ENCODE data around the gene AQP3. TPM values are rescaled to one million over a fixed set of nuclear protein-coding genes. Genes with fewer than 3 reads are reported as not detected.

Gene AQP3
- total and polyA plus RNA-seq, 2 of the 4 experiments (the other 2 are of a cell fraction): 3.8 to 12.2 TPM

DNA sequence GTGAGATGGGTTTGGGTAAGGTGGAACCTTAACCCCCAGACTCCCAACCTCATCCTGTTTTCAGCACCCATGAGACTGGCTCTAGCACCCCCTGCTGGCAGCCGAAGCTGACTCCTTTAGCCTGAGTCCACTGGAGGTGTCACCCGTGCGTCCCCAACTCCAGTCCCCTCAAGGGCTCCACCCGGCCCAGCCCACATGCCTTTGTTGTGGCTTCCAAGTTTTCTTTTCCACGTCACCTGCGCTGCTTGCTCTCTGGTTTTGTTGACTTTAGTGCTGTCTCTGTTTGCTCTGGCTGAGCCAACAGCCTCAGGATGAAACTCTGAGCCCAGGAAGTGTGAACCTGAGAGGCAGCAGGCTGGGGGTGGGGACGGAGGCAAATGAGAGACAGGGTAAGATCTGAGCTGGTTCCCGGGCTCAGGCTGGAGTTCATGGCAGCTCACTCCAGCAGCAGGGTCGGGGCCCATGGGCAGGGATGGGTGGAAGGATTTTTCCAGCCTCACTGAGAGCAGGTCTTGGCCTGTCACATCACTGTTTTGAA is 31.8 kb downstream of the AQP3 start:
- Histone ChIP-seq H2BK5ac (ENCODE audit: low read depth, low read length, poor library complexity, severe bottlenecking) (no peak overlapping the region), H3K14ac (replicated peaks; ENCODE audit: low read depth, low read length) (no peak overlapping the region), H4K20me1 (ENCODE audit: insufficient read depth, low read length) (no peaks in the 10 kb centered on the region), H2BK20ac (ENCODE audit: low read depth, low read length) (no peak overlapping the region), H3K36me3 (ENCODE audit: control insufficient read depth, insufficient read depth, low read length) (no peaks in the 10 kb centered on the region), H2AK5ac (ENCODE audit: low read depth, low read length) (0 out of 2 replicates have a peak overlapping the region, but pooled peaks have one; percentile 46), H3K56ac (ENCODE audit: extremely low read depth, insufficient read depth, low read length) (no peak overlapping the region), H3K27ac (ENCODE audit: insufficient read depth, low read length) (no peak overlapping the region), H3K4me3 (ENCODE audit: insufficient read depth, low read depth, low read length) (no peak overlapping the region), H2AFZ (replicated peaks; ENCODE audit: low read length, poor library complexity) (peak overlapping the region; percentile 81), H2BK15ac (ENCODE audit: low read depth, low read length) (no peak overlapping the region), H3K9me3 (ENCODE audit: control insufficient read depth, insufficient read depth, low read length) (no peaks in the 10 kb centered on the region), H3K9me1 (ENCODE audit: insufficient read depth, low read length) (no peaks in the 10 kb centered on the region), H3K9ac (ENCODE audit: low read depth, low read length) (no peak overlapping the region), H4K91ac (ENCODE audit: insufficient read depth, low read depth, low read length) (no peak overlapping the region), H3K23ac (ENCODE audit: low read depth, low read length) (no peak overlapping the region), H3K18ac (ENCODE audit: low read depth, low read length) (no peak overlapping the region), H2AK9ac (replicated peaks; ENCODE audit: low read depth, low read length, poor library complexity) (peak overlapping the region; percentile 88), H2BK120ac (ENCODE audit: low read depth, low read length) (no peak overlapping the region), H4K8ac (ENCODE audit: low read depth in 2 of 2, low read length in 2 of 2) (no peak overlapping the region), H3K79me1 (ENCODE audit: low read depth in 1 of 2, low read length in 2 of 2) (no peaks in the 10 kb centered on the region), H3K27me3 (ENCODE audit: control insufficient read depth, insufficient read depth, low read length) (peaks cover 16% of the 10 kb centered on the region), H4K5ac (ENCODE audit: low read depth, low read length) (no peak overlapping the region), H3K4ac (ENCODE audit: low read depth, low read length) (no peak overlapping the region), H3K4me2 (ENCODE audit: low read depth, low read length) (no peak overlapping the region), H3K4me1 (ENCODE audit: control insufficient read depth, insufficient read depth, low read length) (no peaks in the 10 kb centered on the region)
- dilution Hi-C loops (cut with HindIII; ENCODE audit: low sequenced_read_pairs, unreplicated experiment) (no loop called here), intact Hi-C loops (cut with micrococcal nuclease) (loop anchor here (1.0 kb wide), 2 partner anchors 40 to 128 kb away; no protein-coding TSS in a partner anchor), in situ Hi-C loops (cut with MboI; ENCODE audit: low sequenced_read_pairs) (loop anchor here (25.0 kb wide), 1 partner anchor 297 kb away; no protein-coding TSS in a partner anchor)
- POLR2A ChIA-PET (ENCODE audit: unreplicated experiment): no interaction called here
- 36% methylated on average over 4 of the region's 9 CpGs; no CpG with 5 or more reads in 1 of the 2 experiments for whole genome bisulfite sequencing, 2 experiments (ENCODE audit: extremely low coverage in 2 of 2, insufficient read length in 1 of 2)
- no peak for TF ChIP-seq CEBPB (IDR thresholded peaks at IDR 0.05; ENCODE audit: low read depth, low read length)
- TF ChIP-seq, protein P1, sequence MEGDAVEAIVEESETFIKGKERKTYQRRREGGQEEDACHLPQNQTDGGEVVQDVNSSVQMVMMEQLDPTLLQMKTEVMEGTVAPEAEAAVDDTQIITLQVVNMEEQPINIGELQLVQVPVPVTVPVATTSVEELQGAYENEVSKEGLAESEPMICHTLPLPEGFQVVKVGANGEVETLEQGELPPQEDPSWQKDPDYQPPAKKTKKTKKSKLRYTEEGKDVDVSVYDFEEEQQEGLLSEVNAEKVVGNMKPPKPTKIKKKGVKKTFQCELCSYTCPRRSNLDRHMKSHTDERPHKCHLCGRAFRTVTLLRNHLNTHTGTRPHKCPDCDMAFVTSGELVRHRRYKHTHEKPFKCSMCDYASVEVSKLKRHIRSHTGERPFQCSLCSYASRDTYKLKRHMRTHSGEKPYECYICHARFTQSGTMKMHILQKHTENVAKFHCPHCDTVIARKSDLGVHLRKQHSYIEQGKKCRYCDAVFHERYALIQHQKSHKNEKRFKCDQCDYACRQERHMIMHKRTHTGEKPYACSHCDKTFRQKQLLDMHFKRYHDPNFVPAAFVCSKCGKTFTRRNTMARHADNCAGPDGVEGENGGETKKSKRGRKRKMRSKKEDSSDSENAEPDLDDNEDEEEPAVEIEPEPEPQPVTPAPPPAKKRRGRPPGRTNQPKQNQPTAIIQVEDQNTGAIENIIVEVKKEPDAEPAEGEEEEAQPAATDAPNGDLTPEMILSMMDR (conservative IDR thresholded peaks at IDR 0.05; ENCODE audit: low read depth, low read length): peak; percentile 67
- peak; percentile 58 for TF ChIP-seq SMC3 (IDR thresholded peaks at IDR 0.05; ENCODE audit: low read depth, low read length)
- TF ChIP-seq RAD21 (IDR thresholded peaks at IDR 0.05; ENCODE audit: low read length): peak; percentile 58
- DNase-seq (peak; percentile 22), ATAC-seq (ENCODE audit: low read depth) (peak; percentile 91)
- BruUV-seq (replicated peaks): no TSS peak
- CTCF ChIA-PET: interaction anchor here (0.6 to 3.0 kb wide), 6 partner anchors 11 to 1987 kb away, joined by 3 to 14 read pairs (median 4); partner anchors contain the start of gene AQP3
